Right lobe of liver (tissue), 4 donors: Measurements from ENCODE around the gene TSPAN9.

Experiments
- POLR2A ChIP-seq: fragments of 450-650 bp; IDR thresholded peaks from one replicate; pipeline ENCODE4 v1.6.1; 2017; ENCODE audit warnings: antibody characterized with exemption, mild to moderate bottlenecking
- TF ChIP-seq, protein P1 (sequence below), 4 donors: fragments of 200-600 bp in 3 of 4; fragments of 450-650 bp in 1 of 4; IDR thresholded peaks; one replicate each; pipeline versions ENCODE4 v1.5.1 to v1.8.0; 2016 to 2022; ENCODE audit warnings: antibody characterized with exemption in 4 of 4, mild to moderate bottlenecking in 2 of 4
- donor health status: DM: no; HTN: no; CAD: no.
- donor health status: DM: no; HTN: no; CAD: no.
- donor health status: DM: no; HTN: yes; CAD: no.

DNA sequence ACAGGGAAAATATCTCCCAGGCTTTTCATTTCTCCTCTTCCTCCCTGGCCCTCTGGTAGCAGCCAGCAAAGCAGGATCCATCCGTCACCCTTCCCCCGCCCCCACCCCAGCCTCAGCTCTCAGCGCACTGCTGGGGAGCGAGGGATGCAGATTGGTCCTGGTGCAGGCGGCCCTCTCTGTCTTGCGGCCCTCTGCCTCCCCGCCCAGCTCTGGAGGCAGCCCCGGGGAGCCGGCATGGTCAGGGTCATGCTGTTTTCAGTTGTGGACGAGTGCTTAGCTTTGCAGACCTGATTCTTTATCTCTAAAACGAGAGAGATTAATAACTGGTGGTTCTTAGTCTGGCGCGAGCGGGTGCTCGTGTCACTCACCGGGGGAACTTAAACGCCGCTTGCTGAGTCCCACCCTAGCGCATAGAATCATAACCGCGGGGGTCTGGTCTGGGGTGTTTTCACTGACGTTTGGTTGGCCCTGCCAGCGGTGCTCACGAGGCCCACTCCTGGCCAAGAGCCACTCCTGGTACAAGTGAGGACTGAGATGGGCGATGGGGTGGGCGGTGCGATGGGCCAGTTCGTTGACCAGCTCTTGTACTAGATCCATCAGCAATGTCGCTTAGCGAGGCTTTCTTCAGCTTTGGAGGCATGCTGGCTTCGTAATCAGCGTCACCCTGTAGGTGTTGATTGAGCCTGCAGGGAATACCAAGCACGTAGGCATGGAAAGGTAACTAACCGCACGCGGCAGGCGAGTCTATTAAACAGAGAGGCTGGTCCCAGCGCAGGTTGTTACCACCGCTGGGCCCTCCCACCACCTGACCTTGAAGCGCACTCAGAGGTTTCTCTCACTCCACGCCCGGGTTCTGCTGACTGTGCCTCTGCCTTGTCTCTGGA is 95.2 kb downstream of the TSPAN9 start:
- TF ChIP-seq, protein P1, sequence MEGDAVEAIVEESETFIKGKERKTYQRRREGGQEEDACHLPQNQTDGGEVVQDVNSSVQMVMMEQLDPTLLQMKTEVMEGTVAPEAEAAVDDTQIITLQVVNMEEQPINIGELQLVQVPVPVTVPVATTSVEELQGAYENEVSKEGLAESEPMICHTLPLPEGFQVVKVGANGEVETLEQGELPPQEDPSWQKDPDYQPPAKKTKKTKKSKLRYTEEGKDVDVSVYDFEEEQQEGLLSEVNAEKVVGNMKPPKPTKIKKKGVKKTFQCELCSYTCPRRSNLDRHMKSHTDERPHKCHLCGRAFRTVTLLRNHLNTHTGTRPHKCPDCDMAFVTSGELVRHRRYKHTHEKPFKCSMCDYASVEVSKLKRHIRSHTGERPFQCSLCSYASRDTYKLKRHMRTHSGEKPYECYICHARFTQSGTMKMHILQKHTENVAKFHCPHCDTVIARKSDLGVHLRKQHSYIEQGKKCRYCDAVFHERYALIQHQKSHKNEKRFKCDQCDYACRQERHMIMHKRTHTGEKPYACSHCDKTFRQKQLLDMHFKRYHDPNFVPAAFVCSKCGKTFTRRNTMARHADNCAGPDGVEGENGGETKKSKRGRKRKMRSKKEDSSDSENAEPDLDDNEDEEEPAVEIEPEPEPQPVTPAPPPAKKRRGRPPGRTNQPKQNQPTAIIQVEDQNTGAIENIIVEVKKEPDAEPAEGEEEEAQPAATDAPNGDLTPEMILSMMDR (IDR thresholded peaks at IDR 0.05): no peak
- no peak for TF ChIP-seq POLR2A
